IMR-90 (cell line): Measurements from ENCODE around the gene SLC7A7. TPM values are rescaled to one million over a fixed set of nuclear protein-coding genes. Genes with fewer than 3 reads are reported as not detected.
"Not testable (repeated sequence)": the region's sequence is repeated elsewhere in the genome, so short reads cannot be mapped to it uniquely, and the experiment has no call there.

Experiments
- ATAC-seq: fragments of 200-7000 bp; cut with Tn5 transposase; 2 replicates; pipeline ENCODE4 v1.9.1; 2020; ENCODE audit warnings: low read depth, mild to moderate bottlenecking, moderate library complexity
- BruUV-seq: library from RNA; stranded (reverse); fragments of 400-500 nt; replicated peaks from 2 replicates; lab custom pipeline; 2021; lab: Mats Ljungman, UMichigan
- CTCF ChIA-PET: fragments of 300-600 bp; formaldehyde crosslinking; extraction: SDS; loops from one replicate; lab custom pipeline; 2021; ENCODE audit warnings: antibody characterized with exemption; lab: Yijun Ruan, JAX
- POLR2A ChIA-PET: fragments of 300-600 bp; sonication (Branson Sonifier 250); formaldehyde crosslinking; loops from one replicate; lab custom pipeline; 2022; ENCODE audit warnings: antibody characterized with exemption; ENCODE audit not compliant: unreplicated experiment; lab: Charles Lee
- DNase-seq: peaks from one replicate; pipeline ENCODE4 v3.0.0; 2013
- H2AFZ ChIP-seq: replicated peaks from 2 replicates; pipeline ENCODE3; 2013; ENCODE audit warnings: low read length, mild to moderate bottlenecking; ENCODE audit not compliant: poor library complexity
- H2AK5ac ChIP-seq: 2 replicates; pipeline ENCODE4 v1.6.1; 2013; ENCODE audit warnings: low read depth, low read length, inconsistent platforms
- H2AK9ac ChIP-seq: replicated peaks from 2 replicates; pipeline ENCODE3; 2013; ENCODE audit warnings: mild to moderate bottlenecking, low read depth, low read length, moderate library complexity; ENCODE audit not compliant: poor library complexity
- H2BK120ac ChIP-seq: 2 replicates; pipeline ENCODE4 v1.6.1; 2013; ENCODE audit warnings: low read depth, low read length, inconsistent platforms
- H2BK15ac ChIP-seq: 3 replicates; pipeline ENCODE4 v1.6.1; 2013; ENCODE audit warnings: low read depth, low read length, inconsistent platforms
- H2BK20ac ChIP-seq: 2 replicates; pipeline ENCODE4 v1.6.1; 2013; ENCODE audit warnings: low read depth, mild to moderate bottlenecking, inconsistent platforms, low read length, moderate library complexity
- H2BK5ac ChIP-seq: 2 replicates; pipeline ENCODE4 v1.6.1; 2013; ENCODE audit warnings: mild to moderate bottlenecking, low read depth, low read length, inconsistent platforms; ENCODE audit not compliant: poor library complexity, severe bottlenecking
- H3K14ac ChIP-seq: replicated peaks from 2 replicates; pipeline ENCODE4 v1.6.1; 2013; ENCODE audit warnings: low read depth, low read length, inconsistent platforms
- H3K18ac ChIP-seq: 2 replicates; pipeline ENCODE4 v1.6.1; 2013; ENCODE audit warnings: low read depth, low read length, control low read depth
- H3K23ac ChIP-seq: 2 replicates; pipeline ENCODE4 v1.6.1; 2013; ENCODE audit warnings: low read depth, low read length, inconsistent platforms
- H3K27ac ChIP-seq: 2 replicates; pipeline ENCODE4 v1.5.1; 2013; ENCODE audit warnings: mild to moderate bottlenecking, control low read depth, low read length; ENCODE audit not compliant: insufficient read depth
- H3K27me3 ChIP-seq: 2 replicates; pipeline ENCODE4 v1.6.1; 2013; ENCODE audit warnings: low read length; ENCODE audit not compliant: control insufficient read depth, insufficient read depth
- H3K36me3 ChIP-seq: 2 replicates; pipeline ENCODE4 v1.6.1; 2013; ENCODE audit warnings: low read length, mixed read lengths; ENCODE audit not compliant: control insufficient read depth, insufficient read depth
- H3K4ac ChIP-seq: 2 replicates; pipeline ENCODE4 v1.6.1; 2013; ENCODE audit warnings: low read depth, low read length, inconsistent platforms
- H3K4me1 ChIP-seq: 2 replicates; pipeline ENCODE4 v1.6.1; 2013; ENCODE audit warnings: low read length, mixed read lengths; ENCODE audit not compliant: control insufficient read depth, insufficient read depth
- H3K4me2 ChIP-seq: 2 replicates; pipeline ENCODE4 v1.6.1; 2013; ENCODE audit warnings: low read depth, mild to moderate bottlenecking, control low read depth, low read length, moderate library complexity
- H3K4me3 ChIP-seq: 2 replicates; pipeline ENCODE4 v1.5.1; 2013; ENCODE audit warnings: low read depth, mild to moderate bottlenecking, control low read depth, low read length, moderate library complexity; ENCODE audit not compliant: insufficient read depth
- H3K56ac ChIP-seq: 2 replicates; pipeline ENCODE4 v1.6.1; 2013; ENCODE audit warnings: low read length, inconsistent platforms; ENCODE audit not compliant: insufficient read depth; ENCODE audit errors: extremely low read depth
- H3K79me1 ChIP-seq, 2 experiments: 2 replicates each; pipeline ENCODE4 v1.6.1; 2013; ENCODE audit warnings: low read length in 2 of 2, inconsistent platforms in 1 of 2, low read depth in 1 of 2
- H3K9ac ChIP-seq: 2 replicates; pipeline ENCODE4 v1.6.1; 2013; ENCODE audit warnings: low read depth, low read length, control low read depth
- H3K9me1 ChIP-seq: 2 replicates; pipeline ENCODE4 v1.6.1; 2013; ENCODE audit warnings: low read length, inconsistent platforms; ENCODE audit not compliant: insufficient read depth
- H3K9me3 ChIP-seq: 2 replicates; pipeline ENCODE4 v1.6.1; 2013; ENCODE audit warnings: low read length; ENCODE audit not compliant: control insufficient read depth, insufficient read depth
- H4K20me1 ChIP-seq: 2 replicates; pipeline ENCODE4 v1.6.1; 2013; ENCODE audit warnings: low read length, inconsistent platforms; ENCODE audit not compliant: insufficient read depth
- H4K5ac ChIP-seq: 2 replicates; pipeline ENCODE4 v1.6.1; 2013; ENCODE audit warnings: mild to moderate bottlenecking, low read depth, low read length, control low read depth
- H4K8ac ChIP-seq, 2 experiments: 2 replicates each; pipeline ENCODE4 v1.6.1; 2013; ENCODE audit warnings: low read depth in 2 of 2, low read length in 2 of 2, control low read depth in 1 of 2, inconsistent platforms in 1 of 2
- H4K91ac ChIP-seq: 2 replicates; pipeline ENCODE4 v1.6.1; 2013; ENCODE audit warnings: low read depth, low read length, inconsistent platforms; ENCODE audit not compliant: insufficient read depth
- WGBS, 2 experiments: methylation state at CpG; one replicate each; pipeline versions ENCODE4 v1.1.5 to v1.1.7; 2013; ENCODE audit warnings: missing lambda C conversion rate in 2 of 2; ENCODE audit not compliant: insufficient read length in 1 of 2; ENCODE audit errors: extremely low coverage in 2 of 2; 5-methylcytosine and 5-hydroxymethylcytosine counted together
- dilution Hi-C: fragments of 300-500 bp; cut with HindIII; formaldehyde crosslinking; loops from one replicate; pipeline ENCODE4 v1.14.3; 2018; ENCODE audit warnings: low sequenced_read_pairs; ENCODE audit not compliant: unreplicated experiment
- in situ Hi-C: fragments of 300-500 bp; cut with MboI; formaldehyde crosslinking; loops from 3 replicates; pipeline ENCODE4 v1.14.3; 2019; ENCODE audit warnings: low sequenced_read_pairs, inconsistent platforms, mixed read lengths
- intact Hi-C: fragments of 100-400 bp; cut with micrococcal nuclease; formaldehyde crosslinking; loops from 2 replicates; pipeline ENCODE4 v1.10.0; 2022
- polyA plus RNA-seq, 3 experiments: library from polyadenylated mRNA; depleted of rRNA; stranded (reverse); fragments of >200 nt; gene quantifications; 2 replicates each; pipeline ENCODE4 v1.2.3, GENCODE V29; 2012; ENCODE audit warnings: low replicate concordance in 1 of 3
- total RNA-seq: library from RNA; depleted of rRNA; stranded (reverse); fragments of >200 nt; gene quantifications from 2 replicates; pipeline ENCODE4 v1.2.3, GENCODE V29; 2012

SLC7A7 gene
- total and polyA plus RNA-seq, 2 of the 4 experiments (the other 2 are of a cell fraction) = 1.8 to 2.0 TPM

DNA sequence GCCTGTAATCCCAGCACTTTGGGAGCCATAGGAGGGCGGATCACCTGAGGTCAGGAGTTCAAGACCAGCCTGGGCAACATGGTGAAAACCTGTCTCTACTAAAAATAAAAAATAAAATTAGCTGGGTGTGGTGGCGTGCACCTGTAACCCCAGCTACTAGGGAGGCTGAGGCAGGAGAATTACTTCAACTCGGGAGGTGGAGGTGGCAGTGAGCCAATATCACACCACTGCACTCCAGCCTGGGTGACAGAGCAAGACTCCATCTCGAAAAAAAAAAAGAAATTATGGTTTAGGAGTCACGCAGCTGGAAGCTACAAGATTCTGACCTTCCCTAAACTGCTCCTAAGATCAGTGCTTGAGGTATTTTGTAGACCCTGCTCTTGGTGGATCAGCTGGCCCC is 21.7 kb downstream of the SLC7A7 start:
- H2AK5ac ChIP-seq, CTCF ChIA-PET, BruUV-seq, H3K14ac ChIP-seq, H2BK15ac ChIP-seq, H3K23ac ChIP-seq, intact Hi-C loops, H3K18ac ChIP-seq, H2BK120ac ChIP-seq, H4K8ac ChIP-seq, H2AFZ ChIP-seq, H3K4me2 ChIP-seq, H3K9ac ChIP-seq, ATAC-seq, DNase-seq, in situ Hi-C loops, H3K9me3 ChIP-seq, H4K91ac ChIP-seq, POLR2A ChIA-PET, H3K36me3 ChIP-seq, H4K5ac ChIP-seq, H3K56ac ChIP-seq, H3K4me1 ChIP-seq, H4K20me1 ChIP-seq, H2BK5ac ChIP-seq, H2BK20ac ChIP-seq, H3K4me3 ChIP-seq, dilution Hi-C loops, H3K27ac ChIP-seq, H3K4ac ChIP-seq, H3K9me1 ChIP-seq, H2AK9ac ChIP-seq, H3K79me1 ChIP-seq: not testable (repeated sequence)
- peaks cover 12% of the 10 kb centered on the region for H3K27me3 ChIP-seq
- 80% methylated on average over 1 of the region's 5 CpGs; no CpG with 5 or more reads in 1 of the 2 experiments for WGBS, 2 experiments
